ENCODE results near the gene XIAP. TPM values are rescaled to one million over a fixed set of nuclear protein-coding genes. Genes with fewer than 3 reads are reported as not detected.

XIAP gene
- total RNA-seq, 2 experiments from 2014 or later: 19.4 to 25.6 TPM

GRCh38 chrX:123909523-123909922 is 49.7 kb downstream of the XIAP start:
- no peak for TF ChIP-seq CTCF (IDR thresholded peaks at IDR 0.05)
- intact Hi-C loops (cut with micrococcal nuclease): no loop called here
- H3K27me3 Mint-ChIP-seq: no peaks in the 10 kb centered on the region
- ChIA-PET CTCF (no interaction called here), POLR2A (no interaction called here)
- ATAC-seq (no peak), DNase-seq (no peak)
- no peak overlapping the region for H3K4me3 Mint-ChIP-seq
- H3K9me3 Mint-ChIP-seq: no peaks in the 10 kb centered on the region
- peaks cover 19% of the 10 kb centered on the region for H3K4me1 Mint-ChIP-seq (ENCODE audit: low read depth)
- no peak overlapping the region for H3K27ac Mint-ChIP-seq
- H3K36me3 Mint-ChIP-seq (ENCODE audit: low read depth): peaks cover 13% of the 10 kb centered on the region

DNA sequence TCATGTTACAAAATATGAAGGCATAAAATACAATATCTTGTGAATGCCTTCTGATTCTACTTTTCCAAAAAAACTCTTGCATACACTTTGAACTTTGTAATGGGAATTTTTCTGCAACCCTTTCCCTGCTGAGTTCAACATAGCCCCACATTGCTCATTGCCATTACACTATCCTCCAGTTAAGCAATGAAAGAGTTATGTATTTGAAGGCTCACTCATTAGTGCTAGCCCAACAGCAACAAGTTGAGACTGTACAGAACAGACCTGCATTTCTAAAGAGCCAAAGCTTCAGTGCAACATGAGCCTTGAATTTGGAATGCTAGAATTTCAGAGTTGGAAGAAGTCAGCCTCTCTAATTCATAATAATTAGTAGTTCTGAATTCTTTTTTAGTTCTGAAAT is 57.2 kb downstream of the XIAP start:
- H3K27me3 Mint-ChIP-seq: no peaks in the 10 kb centered on the region
- DNase-seq (no peak), ATAC-seq (no peak)
- H3K9me3 Mint-ChIP-seq: no peaks in the 10 kb centered on the region
- POLR2A ChIA-PET: interaction anchor here (0.6 kb wide), 1 partner anchor 45 kb away, joined by 3 read pairs; no protein-coding TSS in a partner anchor
- no peak overlapping the region for H3K4me3 Mint-ChIP-seq
- H3K36me3 Mint-ChIP-seq (ENCODE audit: low read depth): no peaks in the 10 kb centered on the region
- H3K27ac Mint-ChIP-seq: no peak overlapping the region
- TF ChIP-seq CTCF (IDR thresholded peaks at IDR 0.05): no peak
- intact Hi-C loops (cut with micrococcal nuclease): no loop called here
- no peaks in the 10 kb centered on the region for H3K4me1 Mint-ChIP-seq (ENCODE audit: low read depth)
- CTCF ChIA-PET: no interaction called here

DNA sequence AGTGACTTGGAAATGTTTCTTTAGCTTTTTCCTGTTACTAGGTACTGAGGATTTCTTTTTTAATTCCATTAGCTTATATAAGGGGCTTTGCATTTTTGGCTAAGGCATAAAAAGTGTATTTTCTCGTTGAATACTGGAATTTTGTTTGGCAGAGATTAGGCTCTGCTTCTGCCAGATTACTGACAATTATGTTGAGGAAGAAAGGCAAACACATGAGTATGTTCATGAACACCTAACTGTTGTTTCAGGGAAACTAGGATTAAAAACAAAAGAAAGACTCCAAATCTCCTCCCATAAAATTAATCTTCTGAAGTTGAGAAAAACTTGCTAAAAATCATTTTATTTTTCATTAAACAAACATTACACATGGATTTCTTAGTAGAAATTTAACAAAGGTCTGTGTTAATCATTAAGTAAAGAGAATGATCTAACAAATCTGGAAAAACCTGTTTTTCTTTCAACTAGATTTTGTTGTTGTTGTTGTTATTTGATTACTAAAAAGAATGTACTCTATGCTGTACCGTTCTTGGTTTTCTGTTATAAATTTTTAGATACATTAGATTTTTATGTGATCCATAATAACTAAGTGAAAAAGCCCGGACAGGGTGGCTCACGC is 58.4 kb downstream of the XIAP start:
- POLR2A ChIA-PET: no interaction called here
- Mint-ChIP-seq H3K4me3 (no peak overlapping the region), H3K36me3 (ENCODE audit: low read depth) (no peaks in the 10 kb centered on the region), H3K27ac (no peak overlapping the region), H3K4me1 (ENCODE audit: low read depth) (no peaks in the 10 kb centered on the region), H3K27me3 (no peaks in the 10 kb centered on the region), H3K9me3 (no peaks in the 10 kb centered on the region)
- intact Hi-C loops (cut with micrococcal nuclease): no loop called here
- ATAC-seq (no peak), DNase-seq (no peak)
- CTCF ChIA-PET: no interaction called here
- no peak for TF ChIP-seq CTCF (IDR thresholded peaks at IDR 0.05)

- ATAC-seq: peak; percentile 39
- Mint-ChIP-seq H3K27ac (no peak overlapping the region), H3K4me3 (no peak overlapping the region), H3K27me3 (no peaks in the 10 kb centered on the region), H3K36me3 (ENCODE audit: low read depth) (no peaks in the 10 kb centered on the region), H3K9me3 (no peaks in the 10 kb centered on the region), H3K4me1 (ENCODE audit: low read depth) (no peaks in the 10 kb centered on the region)
- CTCF ChIA-PET: interaction anchor here (1.0 kb wide), 1 partner anchor 86 kb away, joined by 3 read pairs; no protein-coding TSS in a partner anchor
- DNase-seq: no peak
- intact Hi-C loops (cut with micrococcal nuclease): no loop called here
- POLR2A ChIA-PET: no interaction called here
- TF ChIP-seq CTCF (IDR thresholded peaks at IDR 0.05): no peak
These were observed 60.4 kb downstream of the XIAP start for GRCh38 chrX:123920105-123920785.

GRCh38 chrX:123923211-123923610 is 63.4 kb downstream of the XIAP start:
- H3K4me1 Mint-ChIP-seq (ENCODE audit: low read depth): no peaks in the 10 kb centered on the region
- ChIA-PET POLR2A (no interaction called here), CTCF (no interaction called here)
- no peaks in the 10 kb centered on the region for H3K36me3 Mint-ChIP-seq (ENCODE audit: low read depth)
- no peak overlapping the region for H3K4me3 Mint-ChIP-seq
- H3K9me3 Mint-ChIP-seq: no peaks in the 10 kb centered on the region
- no peak for ATAC-seq
- no peaks in the 10 kb centered on the region for H3K27me3 Mint-ChIP-seq
- TF ChIP-seq CTCF (IDR thresholded peaks at IDR 0.05): no peak
- H3K27ac Mint-ChIP-seq: no peak overlapping the region
- no peak for DNase-seq
- intact Hi-C loops (cut with micrococcal nuclease): no loop called here
